PFSK-1 (cell line): ENCODE measurements around the gene UTP14C. TPM values are rescaled to one million over a fixed set of nuclear protein-coding genes. Genes with fewer than 3 reads are reported as not detected.

Source experiments
- FOXP2 ChIP-seq: optimal IDR thresholded peaks from 2 replicates; pipeline ENCODE3; 2011; ENCODE audit warnings: borderline replicate concordance, control low read depth, inconsistent platforms; ENCODE audit not compliant: insufficient read depth; ENCODE audit errors: extremely low read length, extremely low read depth
- POLR2AphosphoS5 ChIP-seq: IDR thresholded peaks from 2 replicates; pipeline ENCODE4 v1.6.1; 2012; ENCODE audit warnings: low read depth, mild to moderate bottlenecking, control low read depth, low read length, moderate library complexity
- SIN3A ChIP-seq: IDR thresholded peaks from 2 replicates; pipeline ENCODE4 v1.6.1; 2012; ENCODE audit warnings: mild to moderate bottlenecking, low read length, moderate library complexity, borderline replicate concordance; ENCODE audit not compliant: insufficient read depth
- TAF1 ChIP-seq: IDR thresholded peaks from 2 replicates; pipeline ENCODE4 v1.6.1; 2012; ENCODE audit warnings: low read length, control low read depth, borderline replicate concordance; ENCODE audit not compliant: insufficient read depth
- polyA plus RNA-seq: library from polyadenylated mRNA; unstranded; fragments of >200 nt; gene quantifications from one replicate; pipeline ENCODE4 v1.2.1, GENCODE V29; 2012; ENCODE audit warnings: low read depth, missing spikeins; ENCODE audit not compliant: insufficient read length
- TF ChIP-seq, protein P1 (sequence below), 2 experiments: IDR thresholded peaks; 2 replicates each; pipeline versions ENCODE4 v1.6.1 to v1.8.0; 2011 to 2012; ENCODE audit warnings: low read depth in 2 of 2, low read length in 2 of 2, control low read depth in 1 of 2, inconsistent platforms in 1 of 2, mild to moderate bottlenecking in 1 of 2, moderate library complexity in 1 of 2; ENCODE audit not compliant: insufficient read depth in 1 of 2

The UTP14C gene, protein sequence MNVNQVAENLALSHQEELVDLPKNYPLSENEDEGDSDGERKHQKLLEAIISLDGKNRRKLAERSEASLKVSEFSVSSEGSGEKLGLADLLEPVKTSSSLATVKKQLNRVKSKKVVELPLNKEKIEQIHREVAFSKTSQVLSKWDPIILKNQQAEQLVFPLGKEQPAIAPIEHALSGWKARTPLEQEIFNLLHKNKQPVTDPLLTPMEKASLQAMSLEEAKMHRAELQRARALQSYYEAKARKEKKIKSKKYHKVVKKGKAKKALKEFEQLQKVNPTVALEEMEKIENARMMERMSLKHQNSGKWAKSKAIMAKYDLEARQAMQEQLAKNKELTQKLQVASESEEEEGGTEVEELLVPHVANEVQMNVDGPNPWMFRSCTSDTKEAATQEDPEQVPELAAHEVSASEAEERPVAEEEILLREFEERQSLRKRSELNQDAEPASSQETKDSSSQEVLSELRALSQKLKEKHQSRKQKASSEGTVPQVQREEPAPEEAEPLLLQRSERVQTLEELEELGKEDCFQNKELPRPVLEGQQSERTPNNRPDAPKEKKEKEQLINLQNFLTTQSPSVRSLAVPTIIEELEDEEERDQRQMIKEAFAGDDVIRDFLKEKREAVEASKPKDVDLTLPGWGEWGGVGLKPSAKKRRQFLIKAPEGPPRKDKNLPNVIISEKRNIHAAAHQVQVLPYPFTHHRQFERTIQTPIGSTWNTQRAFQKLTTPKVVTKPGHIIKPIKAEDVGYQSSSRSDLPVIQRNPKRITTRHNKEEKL
- polyA plus RNA-seq, result 2.2 TPM

DNA sequence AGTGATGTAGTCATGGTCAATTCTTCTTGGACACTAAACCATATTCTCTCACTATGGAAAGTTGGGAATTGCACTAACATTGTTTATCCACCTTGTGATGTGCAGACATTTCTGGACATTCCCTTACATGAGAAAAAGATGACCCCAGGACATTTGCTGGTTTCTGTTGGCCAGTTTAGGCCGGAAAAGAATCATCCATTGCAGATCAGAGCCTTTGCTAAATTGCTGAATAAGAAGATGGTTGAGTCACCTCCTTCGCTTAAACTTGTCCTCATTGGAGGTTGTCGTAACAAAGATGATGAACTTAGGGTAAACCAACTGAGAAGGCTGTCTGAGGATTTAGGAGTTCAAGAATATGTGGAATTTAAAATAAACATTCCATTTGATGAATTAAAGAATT is at the start of gene UTP14C:
Gene UTP14C, plus strand, starts transcription at position 211 of the 400 bp plus-strand sequence. CDS start 4,114 bp downstream, outside the sequence.
- TF ChIP-seq, protein P1, sequence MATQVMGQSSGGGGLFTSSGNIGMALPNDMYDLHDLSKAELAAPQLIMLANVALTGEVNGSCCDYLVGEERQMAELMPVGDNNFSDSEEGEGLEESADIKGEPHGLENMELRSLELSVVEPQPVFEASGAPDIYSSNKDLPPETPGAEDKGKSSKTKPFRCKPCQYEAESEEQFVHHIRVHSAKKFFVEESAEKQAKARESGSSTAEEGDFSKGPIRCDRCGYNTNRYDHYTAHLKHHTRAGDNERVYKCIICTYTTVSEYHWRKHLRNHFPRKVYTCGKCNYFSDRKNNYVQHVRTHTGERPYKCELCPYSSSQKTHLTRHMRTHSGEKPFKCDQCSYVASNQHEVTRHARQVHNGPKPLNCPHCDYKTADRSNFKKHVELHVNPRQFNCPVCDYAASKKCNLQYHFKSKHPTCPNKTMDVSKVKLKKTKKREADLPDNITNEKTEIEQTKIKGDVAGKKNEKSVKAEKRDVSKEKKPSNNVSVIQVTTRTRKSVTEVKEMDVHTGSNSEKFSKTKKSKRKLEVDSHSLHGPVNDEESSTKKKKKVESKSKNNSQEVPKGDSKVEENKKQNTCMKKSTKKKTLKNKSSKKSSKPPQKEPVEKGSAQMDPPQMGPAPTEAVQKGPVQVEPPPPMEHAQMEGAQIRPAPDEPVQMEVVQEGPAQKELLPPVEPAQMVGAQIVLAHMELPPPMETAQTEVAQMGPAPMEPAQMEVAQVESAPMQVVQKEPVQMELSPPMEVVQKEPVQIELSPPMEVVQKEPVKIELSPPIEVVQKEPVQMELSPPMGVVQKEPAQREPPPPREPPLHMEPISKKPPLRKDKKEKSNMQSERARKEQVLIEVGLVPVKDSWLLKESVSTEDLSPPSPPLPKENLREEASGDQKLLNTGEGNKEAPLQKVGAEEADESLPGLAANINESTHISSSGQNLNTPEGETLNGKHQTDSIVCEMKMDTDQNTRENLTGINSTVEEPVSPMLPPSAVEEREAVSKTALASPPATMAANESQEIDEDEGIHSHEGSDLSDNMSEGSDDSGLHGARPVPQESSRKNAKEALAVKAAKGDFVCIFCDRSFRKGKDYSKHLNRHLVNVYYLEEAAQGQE (IDR thresholded peaks at IDR 0.05; ENCODE audit: insufficient read depth in 1 of 2, low read depth in 2 of 2, low read length in 2 of 2), result no peak
- TF ChIP-seq FOXP2 (no peak), POLR2AphosphoS5 (no peak), TAF1 (no peak), SIN3A (no peak)

DNA sequence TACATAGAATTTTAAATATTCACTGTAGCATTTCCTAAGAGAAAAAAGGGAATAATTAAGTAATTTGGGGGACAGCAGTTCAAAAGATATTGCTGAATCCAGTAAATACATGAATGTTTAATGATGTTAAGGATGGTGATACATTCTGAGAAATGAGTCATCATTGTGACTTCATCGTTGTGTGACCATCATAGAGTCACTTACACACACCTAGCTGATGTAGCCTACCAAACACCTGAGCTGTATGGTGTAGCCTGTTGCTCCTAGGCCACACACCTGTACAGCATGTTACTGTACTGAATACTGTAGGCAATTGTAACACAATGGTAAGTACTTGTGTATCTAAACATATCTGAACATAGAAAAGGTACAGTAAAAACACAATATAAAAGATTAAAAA is 48.1 kb upstream of the UTP14C start:
- TF ChIP-seq SIN3A (no peak), FOXP2 (no peak), TAF1 (no peak), POLR2AphosphoS5 (no peak)
- TF ChIP-seq, protein P1 (IDR thresholded peaks at IDR 0.05; ENCODE audit: insufficient read depth in 1 of 2, low read depth in 2 of 2, low read length in 2 of 2), result no peak

DNA sequence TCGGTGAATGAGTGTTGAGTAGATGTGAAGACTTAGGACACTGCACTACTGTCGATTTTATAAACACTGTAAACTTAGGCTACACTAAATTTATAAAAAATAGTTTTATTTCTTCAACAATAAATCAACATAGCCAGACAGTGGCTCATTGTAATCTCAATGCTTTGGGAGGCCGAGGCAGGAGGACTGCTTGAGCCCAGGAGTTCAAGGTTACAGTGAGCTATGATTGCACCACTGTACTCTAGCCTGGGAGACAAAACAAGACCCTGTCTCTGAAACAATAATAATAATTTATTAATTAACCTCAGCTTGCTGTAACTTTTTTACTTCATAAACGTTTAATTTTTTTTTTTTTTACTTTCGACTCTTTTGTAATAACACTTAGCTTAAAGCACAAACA is 47.6 kb upstream of the UTP14C start:
- TF ChIP-seq SIN3A (no peak), TAF1 (no peak), FOXP2 (no peak), POLR2AphosphoS5 (no peak)
- TF ChIP-seq, protein P1 (IDR thresholded peaks at IDR 0.05; ENCODE audit: insufficient read depth in 1 of 2, low read depth in 2 of 2, low read length in 2 of 2), result no peak

DNA sequence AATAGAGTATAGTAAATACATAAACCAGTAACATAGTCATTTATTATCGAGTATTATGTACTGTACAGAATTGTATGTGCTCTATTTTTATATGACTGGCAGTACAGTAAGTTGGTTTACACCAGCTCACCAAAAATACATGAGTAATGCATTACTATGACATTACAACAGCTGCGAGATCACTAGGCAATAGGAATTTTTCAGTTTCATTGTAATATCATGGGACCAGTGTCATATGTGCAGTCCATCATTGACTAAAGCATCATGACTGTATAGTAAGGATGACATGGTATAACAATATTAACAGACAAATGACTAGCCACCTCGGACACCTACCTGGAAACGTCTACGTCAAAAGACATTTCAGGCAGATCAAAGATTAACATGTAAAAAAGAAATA is 46.9 kb upstream of the UTP14C start:
- TF ChIP-seq FOXP2 (no peak), POLR2AphosphoS5 (no peak), SIN3A (no peak), TAF1 (no peak)
- TF ChIP-seq, protein P1 (IDR thresholded peaks at IDR 0.05; ENCODE audit: insufficient read depth in 1 of 2, low read depth in 2 of 2, low read length in 2 of 2), result no peak
